Testis (tissue), 3 donors: ENCODE measurements around the gene KCNRG. TPM values are rescaled to one million over a fixed set of nuclear protein-coding genes. Genes with fewer than 3 reads are reported as not detected.

Source experiments
- DNase-seq: peaks from one replicate; pipeline ENCODE4 v3.0.0-alpha.2; 2019
- H3K27ac ChIP-seq, 2 donors: fragments of 200-600 bp; sonication (generic); one replicate each; pipeline ENCODE4 v1.5.1; 2019
- H3K27me3 ChIP-seq: fragments of 200-600 bp; sonication (generic); one replicate; pipeline ENCODE4 v1.5.1; 2019
- H3K36me3 ChIP-seq: fragments of 200-600 bp; sonication (generic); one replicate; pipeline ENCODE4 v1.5.1; 2017; ENCODE audit warnings: low read depth; ENCODE audit errors: missing control alignments
- H3K4me1 ChIP-seq: fragments of 200-600 bp; sonication (generic); one replicate; pipeline ENCODE4 v1.5.1; 2019
- H3K4me3 ChIP-seq, 2 donors: fragments of 200-600 bp; sonication (generic); one replicate each; pipeline ENCODE4 v1.5.1; 2017 to 2019
- H3K9me3 ChIP-seq: fragments of 200-600 bp; sonication (generic); one replicate; pipeline ENCODE4 v1.5.1; 2017
- POLR2A ChIP-seq: fragments of 450-650 bp; IDR thresholded peaks from one replicate; pipeline ENCODE4 v1.6.1; 2017; ENCODE audit warnings: antibody characterized with exemption, mild to moderate bottlenecking, moderate library complexity
- WGBS, 2 donors: methylation state at CpG; one replicate each; pipeline ENCODE4 v1.1.5; 2018; 5-methylcytosine and 5-hydroxymethylcytosine counted together
- intact Hi-C: fragments of 100-400 bp; cut with DNase I; formaldehyde crosslinking; loops from one replicate; pipeline ENCODE4 v1.15.1; 2023; ENCODE audit warnings: low total_unique reads
- polyA plus RNA-seq: library from polyadenylated mRNA; stranded (reverse); fragments of 350-450 nt; fragmentation: Illumina TruSeq; extraction: RNeasy Lipid Tissue Mini Kit (QIAGEN cat#74804); gene quantifications from one replicate; pipeline ENCODE4 v1.2.3, GENCODE V29; 2014; ENCODE audit warnings: low read depth, low replicate concordance; ENCODE audit not compliant: insufficient read depth
- total RNA-seq, 2 donors: library from RNA; depleted of rRNA; stranded (reverse); fragments of >200 nt; gene quantifications; one replicate each; pipeline ENCODE4 v1.2.3, GENCODE V29; 2016
- TF ChIP-seq, protein P1 (sequence below), 3 experiments: fragments of 450-650 bp in 2 of 3; fragments of 200-600 bp in 1 of 3; sonication (generic) in 1 of 3; IDR thresholded peaks; one replicate each; pipeline ENCODE4 v1.5.1; 2016 to 2019; ENCODE audit warnings: antibody characterized with exemption in 3 of 3, mild to moderate bottlenecking in 2 of 3, moderate library complexity in 1 of 3

The KCNRG gene
- total and polyA plus RNA-seq, 3 donors from 2014 or later = 1.1 to 3.1 (median 2.9) TPM

DNA sequence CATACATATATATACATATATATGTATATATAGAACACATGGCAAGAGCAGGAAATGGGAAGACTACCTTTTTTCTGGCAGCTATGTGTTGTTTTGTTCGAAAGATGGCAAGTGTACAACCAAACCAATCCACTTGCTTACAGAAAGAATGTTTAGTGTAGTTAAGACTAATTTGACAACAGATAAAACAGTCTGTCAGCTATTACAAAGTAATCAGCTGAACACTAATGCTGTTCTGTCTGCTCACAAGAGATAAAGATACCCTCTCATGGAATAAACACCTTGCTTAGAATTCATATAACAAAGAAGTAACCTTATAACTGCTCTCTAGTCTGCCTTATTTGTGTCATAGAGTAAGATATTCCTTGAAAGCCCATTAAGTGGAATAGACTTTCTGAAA lies 858 bp upstream of the KCNRG start:
- H3K4me1 ChIP-seq = peaks cover 18% of the 10 kb centered on the region
- intact Hi-C loops = no loop called here
- H3K9me3 ChIP-seq = no peaks in the 10 kb centered on the region
- 89 to 100% methylated on average over 1 of the region's 1 CpG for WGBS, 2 donors
- no peak for DNase-seq
- H3K27ac ChIP-seq = no peak overlapping the region
- no peak overlapping the region for H3K4me3 ChIP-seq
- H3K36me3 ChIP-seq = no peaks in the 10 kb centered on the region
- no peaks in the 10 kb centered on the region for H3K27me3 ChIP-seq
- TF ChIP-seq POLR2A = no peak
- TF ChIP-seq, protein P1, sequence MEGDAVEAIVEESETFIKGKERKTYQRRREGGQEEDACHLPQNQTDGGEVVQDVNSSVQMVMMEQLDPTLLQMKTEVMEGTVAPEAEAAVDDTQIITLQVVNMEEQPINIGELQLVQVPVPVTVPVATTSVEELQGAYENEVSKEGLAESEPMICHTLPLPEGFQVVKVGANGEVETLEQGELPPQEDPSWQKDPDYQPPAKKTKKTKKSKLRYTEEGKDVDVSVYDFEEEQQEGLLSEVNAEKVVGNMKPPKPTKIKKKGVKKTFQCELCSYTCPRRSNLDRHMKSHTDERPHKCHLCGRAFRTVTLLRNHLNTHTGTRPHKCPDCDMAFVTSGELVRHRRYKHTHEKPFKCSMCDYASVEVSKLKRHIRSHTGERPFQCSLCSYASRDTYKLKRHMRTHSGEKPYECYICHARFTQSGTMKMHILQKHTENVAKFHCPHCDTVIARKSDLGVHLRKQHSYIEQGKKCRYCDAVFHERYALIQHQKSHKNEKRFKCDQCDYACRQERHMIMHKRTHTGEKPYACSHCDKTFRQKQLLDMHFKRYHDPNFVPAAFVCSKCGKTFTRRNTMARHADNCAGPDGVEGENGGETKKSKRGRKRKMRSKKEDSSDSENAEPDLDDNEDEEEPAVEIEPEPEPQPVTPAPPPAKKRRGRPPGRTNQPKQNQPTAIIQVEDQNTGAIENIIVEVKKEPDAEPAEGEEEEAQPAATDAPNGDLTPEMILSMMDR (IDR thresholded peaks at IDR 0.05) = no peak

GRCh38 chr13:50015750-50016149 lies 506 bp downstream of the KCNRG start:
- no peak for DNase-seq
- Histone ChIP-seq H3K4me1 (peaks cover 18% of the 10 kb centered on the region), H3K27ac (no peak overlapping the region), H3K27me3 (no peaks in the 10 kb centered on the region), H3K4me3 (no peak overlapping the region), H3K9me3 (no peaks in the 10 kb centered on the region), H3K36me3 (no peaks in the 10 kb centered on the region)
- intact Hi-C loops = no loop called here
- TF ChIP-seq, protein P1 (IDR thresholded peaks at IDR 0.05) = no peak
- no peak for TF ChIP-seq POLR2A
- 56 to 58% methylated on average over 4 of the region's 4 CpGs for WGBS, 2 donors

- Histone ChIP-seq H3K4me3 (no peak overlapping the region), H3K36me3 (no peaks in the 10 kb centered on the region), H3K9me3 (no peaks in the 10 kb centered on the region), H3K4me1 (peaks cover 18% of the 10 kb centered on the region), H3K27me3 (no peaks in the 10 kb centered on the region), H3K27ac (peak overlapping the region in 1 of 2 donors; percentile 7)
- no peak for DNase-seq
- intact Hi-C loops = no loop called here
- WGBS, 2 donors = 60 to 61% methylated on average over 2 of the region's 2 CpGs
- TF ChIP-seq, protein P1 (IDR thresholded peaks at IDR 0.05) = no peak
- no peak for TF ChIP-seq POLR2A
Observed at GRCh38 chr13:50016444-50016843, 1.2 kb downstream of the KCNRG start.

DNA sequence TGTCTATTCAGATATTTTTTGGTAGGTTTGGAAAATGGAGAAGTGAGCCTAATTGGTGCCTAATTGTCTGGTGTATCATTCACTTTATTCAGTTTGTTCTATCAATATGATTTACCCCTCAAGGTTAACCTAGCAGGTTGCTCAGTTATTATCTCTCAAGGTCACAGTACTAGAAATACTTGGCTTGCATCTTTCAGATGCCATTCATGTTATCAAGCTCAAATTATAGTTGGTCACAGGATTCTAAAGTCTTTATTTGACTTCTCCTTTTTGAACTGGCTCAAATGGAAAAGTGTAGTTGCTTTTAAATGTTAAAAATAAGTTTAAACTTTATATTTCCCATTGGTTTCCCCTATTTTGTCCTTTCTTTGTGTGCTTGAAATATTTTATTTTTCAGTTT lies 2.6 kb downstream of the KCNRG start:
- TF ChIP-seq POLR2A = no peak
- TF ChIP-seq, protein P1 (IDR thresholded peaks at IDR 0.05) = no peak
- Histone ChIP-seq H3K9me3 (no peaks in the 10 kb centered on the region), H3K27ac (no peak overlapping the region), H3K27me3 (no peaks in the 10 kb centered on the region), H3K4me3 (no peak overlapping the region), H3K36me3 (no peaks in the 10 kb centered on the region), H3K4me1 (peaks cover 18% of the 10 kb centered on the region)
- intact Hi-C loops = no loop called here
- no peak for DNase-seq

DNA sequence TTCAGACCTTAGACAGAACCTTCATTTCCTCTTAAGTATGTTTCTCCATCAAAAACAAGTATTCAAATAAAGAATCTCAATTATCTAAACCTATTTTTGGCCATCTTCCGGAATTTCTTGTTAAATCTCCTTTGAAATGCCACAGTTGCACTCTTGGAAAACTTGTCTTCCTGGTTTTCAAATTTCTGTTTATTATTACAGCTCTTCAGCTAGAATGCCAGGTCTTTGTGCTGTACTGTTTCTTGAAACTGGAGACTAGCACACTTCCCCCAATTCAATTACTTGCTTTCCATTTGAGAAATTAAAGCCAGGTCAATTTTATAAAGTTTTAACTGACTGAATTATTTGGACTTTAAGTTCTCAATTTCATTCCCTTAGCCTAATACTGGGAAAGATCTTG lies 10.2 kb downstream of the KCNRG start:
- DNase-seq = no peak
- TF ChIP-seq POLR2A = no peak
- TF ChIP-seq, protein P1 (IDR thresholded peaks at IDR 0.05) = no peak
- Histone ChIP-seq H3K36me3 (no peaks in the 10 kb centered on the region), H3K4me1 (no peaks in the 10 kb centered on the region), H3K9me3 (no peaks in the 10 kb centered on the region), H3K27me3 (no peaks in the 10 kb centered on the region), H3K4me3 (no peak overlapping the region), H3K27ac (no peak overlapping the region)
- intact Hi-C loops = no loop called here
- WGBS, 2 donors = 40 to 41% methylated on average over 1 of the region's 1 CpG
